NCI-H510A treated with DMSO at 0.1 percent for 48 hours (cell line): ENCODE results near the gene C17orf114.

ENCODE experiments used
- DNase-seq: peaks from one replicate; lab custom pipeline; 2025; lab: John Stamatoyannopoulos, UW

C17orf114 gene

DNA sequence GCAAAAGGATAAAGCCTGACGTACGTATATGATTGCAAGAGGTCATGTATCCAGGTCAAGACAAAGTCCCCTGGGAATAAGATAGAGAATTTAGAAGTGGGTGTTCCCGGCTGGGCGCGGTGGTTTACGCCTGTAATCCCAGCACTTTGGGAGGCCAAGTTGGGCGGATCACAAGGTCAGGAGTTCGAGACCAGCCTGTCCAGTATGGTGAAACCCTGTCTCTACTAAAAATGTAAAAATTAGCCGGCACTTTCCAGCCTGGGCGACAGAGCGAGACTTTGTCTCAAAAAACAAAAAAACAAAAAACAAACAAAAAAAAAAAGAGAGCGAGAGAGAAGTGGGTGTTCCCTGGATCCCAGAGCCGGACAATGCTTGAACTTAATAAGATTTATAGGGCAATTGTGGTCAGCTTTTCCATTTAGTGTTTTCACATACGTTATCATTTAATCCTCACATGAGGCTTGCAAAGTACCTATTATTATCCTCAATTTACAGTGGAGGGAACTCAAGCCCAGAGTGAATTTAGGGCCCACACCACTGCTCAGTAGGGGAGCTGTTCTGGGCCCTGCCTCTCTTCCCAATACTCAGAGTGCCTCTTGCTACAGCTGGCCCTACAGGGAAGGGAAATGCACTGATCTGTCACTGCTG is 13.8 kb downstream of the C17orf114 start:
- DNase-seq = no peak

DNA sequence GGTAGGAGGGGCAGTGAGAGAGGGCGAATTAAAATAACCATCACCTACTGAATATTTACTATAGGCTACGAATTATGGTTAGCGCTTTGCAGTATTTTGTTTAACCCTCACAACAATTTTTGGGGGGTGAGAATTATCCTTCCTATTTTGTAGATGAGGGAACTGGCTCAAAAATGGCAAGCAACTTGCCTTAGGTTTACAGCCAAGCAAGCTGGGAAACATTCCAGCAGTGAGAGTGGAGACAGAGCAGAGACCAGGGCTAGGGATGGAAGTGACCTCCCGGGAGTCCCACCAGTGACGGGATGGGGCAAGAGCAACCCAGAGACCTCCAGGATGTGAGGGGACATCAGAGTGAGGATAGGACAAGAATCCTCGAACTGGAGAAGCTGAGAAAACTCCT is 15.6 kb downstream of the C17orf114 start:
- no peak for DNase-seq

DNA sequence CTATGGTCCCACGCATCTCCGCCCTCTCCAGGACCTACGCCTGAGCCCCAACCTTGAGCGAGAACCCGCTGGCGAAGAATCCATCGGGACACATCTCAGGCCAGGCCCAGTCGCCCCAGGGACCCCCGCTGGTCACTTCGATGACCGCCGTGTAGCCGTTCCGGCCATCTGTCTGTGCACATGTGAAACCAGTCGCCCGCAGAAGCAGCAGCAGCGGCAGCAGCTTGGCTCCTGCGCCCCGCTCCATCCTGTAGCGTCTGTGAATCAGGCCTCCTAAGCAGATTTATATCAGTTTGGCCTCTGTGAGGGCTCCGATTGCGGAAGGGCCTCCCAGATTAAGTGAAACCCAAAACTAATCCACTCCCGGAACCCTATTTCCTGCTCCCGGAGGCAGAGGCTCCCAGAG is 16.0 kb downstream of the C17orf114 start, which contains the start of gene VMO1:
Gene VMO1 (minus strand): TSS at position 259 of the 406 bp plus-strand sequence. CDS start 12 bp downstream, at position 247.
- DNase-seq = no peak

DNA sequence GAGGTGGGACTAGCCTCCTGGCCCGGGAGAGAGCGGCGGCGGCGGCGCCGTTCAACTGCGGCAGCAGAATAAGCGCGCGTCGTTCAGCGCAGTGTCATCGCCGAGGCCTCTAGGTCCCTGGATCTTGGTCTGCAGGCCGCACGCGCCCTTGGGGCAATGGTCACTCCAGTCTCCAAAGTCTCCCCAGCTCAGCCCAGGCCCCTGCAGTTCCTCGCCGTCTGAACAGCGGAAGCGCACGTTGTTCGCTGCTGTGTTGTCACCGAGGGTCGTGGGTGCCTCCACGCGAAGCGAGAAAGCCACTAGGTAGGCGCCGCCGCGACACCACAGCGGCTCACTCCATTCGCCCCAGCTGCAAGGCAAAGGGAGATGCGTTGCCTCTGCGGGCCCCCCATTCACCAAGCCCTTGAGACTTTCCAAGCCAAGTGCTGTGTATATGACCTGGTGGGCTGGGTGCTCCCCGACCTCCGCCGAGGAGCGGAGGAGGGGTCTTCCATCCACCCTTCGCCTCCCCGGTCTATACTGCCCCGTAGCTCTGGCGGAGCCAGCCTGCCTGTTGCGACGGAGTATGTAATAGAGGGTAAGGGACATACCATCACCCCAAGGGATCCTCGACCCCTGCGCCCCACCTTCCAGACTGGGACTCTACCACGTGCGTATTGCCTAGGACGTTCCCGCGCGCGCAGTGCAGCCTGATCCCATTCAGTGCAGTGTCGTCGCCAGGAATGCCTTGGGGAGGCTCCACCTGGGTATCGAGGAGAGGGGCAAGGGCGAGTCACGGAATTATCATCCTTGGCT is 16.6 kb downstream of the C17orf114 start:
- no peak for DNase-seq

DNA sequence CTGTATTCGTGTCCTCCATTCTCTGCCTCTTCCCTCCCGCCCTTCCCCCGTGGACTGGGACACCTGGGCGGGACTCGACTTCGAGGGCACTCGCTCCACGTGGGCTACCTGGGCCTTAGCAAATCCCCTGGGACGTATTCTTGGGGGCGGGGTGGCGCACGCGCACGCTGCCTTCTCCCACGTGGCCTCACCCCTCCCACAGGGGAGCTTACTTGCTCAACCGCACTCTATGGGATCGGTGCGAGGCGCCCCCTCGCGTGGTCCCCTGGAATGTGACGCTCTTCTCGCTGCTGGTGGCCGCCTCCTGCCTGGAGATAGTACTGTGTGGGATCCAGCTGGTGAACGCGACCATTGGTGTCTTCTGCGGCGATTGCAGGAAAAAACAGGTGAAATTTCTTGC is 19.5 kb downstream of the C17orf114 start:
- peak; percentile 4 for DNase-seq

DNA sequence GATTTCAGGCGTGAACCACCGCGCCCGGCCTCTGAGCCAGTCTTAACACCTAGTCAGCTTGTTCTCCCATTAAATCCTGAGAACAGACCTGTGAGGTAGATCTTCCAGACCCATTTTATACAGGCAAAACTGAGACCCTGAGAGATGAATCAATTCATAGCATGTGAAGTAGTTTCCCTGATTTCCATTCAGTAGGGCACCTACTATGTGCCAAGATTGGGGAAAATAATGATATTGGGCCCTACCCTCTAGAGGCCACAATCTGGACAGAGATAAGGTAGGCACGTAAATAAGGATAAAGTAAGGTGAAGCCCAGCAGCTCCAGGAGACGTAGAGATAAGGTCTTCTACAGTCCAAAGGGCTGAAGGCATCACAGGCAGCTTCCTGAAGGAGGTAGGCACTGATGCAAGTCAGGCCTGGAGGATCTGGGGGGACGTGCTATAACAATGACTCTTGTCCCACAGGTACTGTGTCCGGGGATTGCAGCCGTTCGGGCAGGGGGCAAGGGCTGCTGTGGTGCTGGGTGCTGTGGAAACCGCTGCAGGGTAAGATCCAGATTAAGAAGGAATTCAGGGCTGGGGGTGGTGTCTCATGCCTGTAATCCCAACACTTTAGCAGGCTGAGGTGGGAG is 21.7 kb downstream of the C17orf114 start:
- no peak for DNase-seq

DNA sequence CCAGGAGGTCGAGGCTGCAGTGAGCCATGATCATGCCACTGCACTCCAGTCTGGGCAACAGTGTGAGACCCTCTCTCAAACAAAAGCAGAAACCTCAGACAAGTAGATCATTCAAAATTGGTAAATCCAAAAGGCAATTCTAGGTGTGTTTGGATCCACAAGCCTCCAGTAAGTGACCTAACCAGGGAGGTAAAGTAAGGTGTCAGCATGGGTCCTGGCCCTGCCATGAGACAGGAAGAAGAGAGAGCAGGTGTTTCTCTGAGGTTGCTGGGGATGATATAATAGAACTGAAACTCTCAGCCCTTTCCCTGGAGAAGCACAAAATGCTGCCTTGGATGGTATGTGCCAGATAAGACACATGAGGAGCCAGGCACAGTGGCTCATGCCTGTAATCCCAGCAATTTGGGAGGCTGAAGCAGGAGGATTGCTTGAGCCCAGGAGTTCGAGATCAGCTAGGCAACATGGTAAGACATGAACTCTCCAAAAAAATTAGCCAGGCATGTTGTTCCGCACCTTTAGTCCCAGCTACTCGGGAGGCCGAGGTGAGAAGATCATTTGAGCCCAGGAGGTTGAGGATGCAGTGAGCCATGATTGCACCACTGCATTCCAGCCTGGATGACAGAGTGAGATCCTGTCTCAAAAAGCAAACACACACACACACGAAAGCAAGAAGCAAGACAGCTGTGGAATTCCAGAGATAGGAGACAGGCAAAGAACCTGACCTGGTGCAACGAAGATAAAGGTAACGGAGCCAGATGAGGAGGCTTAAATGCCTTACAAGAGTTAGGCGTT is 24.0 kb downstream of the C17orf114 start:
- no peak for DNase-seq

DNA sequence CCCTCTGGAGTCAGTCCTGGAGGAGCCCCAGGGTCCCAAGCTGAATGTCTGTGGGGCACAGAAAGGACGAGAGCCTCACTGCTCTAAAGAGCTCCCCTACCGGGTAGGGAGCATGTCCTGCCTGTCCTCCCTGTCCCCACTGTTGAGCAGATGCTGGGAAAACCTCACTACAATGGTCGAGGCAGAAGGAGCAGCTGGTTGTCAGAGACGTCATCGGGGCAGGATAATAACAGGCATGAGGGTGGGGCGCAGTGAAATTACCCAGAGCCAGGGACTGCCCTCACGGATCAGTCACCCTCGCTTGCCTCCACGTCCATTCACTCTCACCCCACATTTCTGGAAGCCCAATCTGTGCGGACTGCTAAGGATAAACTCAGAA is 29.9 kb downstream of the C17orf114 start:
- DNase-seq = no peak

DNA sequence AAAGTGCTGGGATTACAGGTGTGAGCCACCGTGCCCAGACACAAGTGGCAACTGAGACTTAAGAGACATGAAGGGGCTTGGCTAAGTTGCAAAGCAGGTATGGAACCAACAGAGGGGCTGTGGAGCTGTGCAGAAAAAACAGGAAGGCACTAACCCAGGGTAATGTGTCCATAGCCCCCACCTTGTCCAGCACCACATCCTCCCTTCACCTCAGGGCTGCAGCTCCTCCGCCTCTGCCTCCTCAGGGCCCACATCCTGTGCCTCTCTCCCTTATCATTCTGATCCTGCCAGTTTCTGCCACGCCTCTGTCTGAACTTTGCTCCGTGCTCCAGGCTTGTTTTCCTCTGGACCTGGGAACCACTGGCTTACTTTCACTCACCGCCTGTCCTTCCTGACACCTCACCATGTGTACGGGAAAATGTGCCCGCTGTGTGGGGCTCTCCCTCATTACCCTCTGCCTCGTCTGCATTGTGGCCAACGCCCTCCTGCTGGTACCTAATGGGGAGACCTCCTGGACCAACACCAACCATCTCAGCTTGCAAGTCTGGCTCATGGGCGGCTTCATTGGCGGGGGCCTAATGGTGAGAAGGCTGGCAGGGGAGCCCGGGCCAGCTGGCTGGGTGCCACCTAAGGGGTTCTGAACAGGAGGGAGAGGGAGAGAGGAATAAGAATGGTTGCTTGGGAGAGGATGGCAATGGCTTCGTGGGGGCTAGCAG is 30.5 kb downstream of the C17orf114 start, which contains the start of gene TM4SF5:
Gene TM4SF5 (plus strand): TSS at position 368 of the 716 bp plus-strand sequence. CDS start 37 bp downstream, at position 405.
- no peak for DNase-seq

DNA sequence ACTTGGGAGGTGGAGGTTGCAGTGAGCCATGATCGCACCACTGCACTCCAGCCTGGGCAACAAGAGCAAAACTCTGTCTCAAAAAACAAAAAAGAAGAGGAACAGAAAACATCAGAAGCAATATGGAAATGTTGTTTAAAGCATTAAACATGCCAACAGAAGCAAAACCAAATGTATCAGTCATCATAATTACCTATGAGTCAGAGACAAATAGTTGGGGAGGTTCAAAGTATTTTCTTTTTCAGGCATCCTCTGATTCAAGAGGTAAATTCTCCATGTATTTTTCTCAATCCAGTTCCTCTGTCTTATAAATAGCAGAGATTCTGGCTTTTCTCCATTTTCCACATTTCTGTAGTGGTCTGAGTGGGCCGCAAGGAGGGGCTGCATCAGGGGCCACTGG is 32.5 kb downstream of the C17orf114 start:
- DNase-seq = no peak

DNA sequence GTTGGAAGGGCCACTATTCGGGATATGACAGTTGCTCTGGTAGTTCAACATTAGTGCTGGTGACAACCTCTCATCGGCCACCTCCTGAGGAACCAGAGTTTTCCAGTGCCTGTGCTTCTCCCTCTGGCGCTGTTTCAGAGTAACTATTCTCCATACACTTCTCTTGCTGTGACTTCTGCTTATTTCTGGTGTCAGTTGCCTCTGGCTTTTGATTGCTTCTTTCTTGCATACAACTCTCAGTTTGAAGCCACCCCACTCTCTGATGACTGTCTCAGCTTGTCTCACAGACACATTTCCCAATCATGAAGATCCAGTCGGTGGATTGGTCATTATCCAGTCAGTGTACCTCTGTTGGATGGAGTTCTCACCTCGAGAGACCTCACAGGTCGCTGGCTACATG is 33.8 kb downstream of the C17orf114 start:
- no peak for DNase-seq

DNA sequence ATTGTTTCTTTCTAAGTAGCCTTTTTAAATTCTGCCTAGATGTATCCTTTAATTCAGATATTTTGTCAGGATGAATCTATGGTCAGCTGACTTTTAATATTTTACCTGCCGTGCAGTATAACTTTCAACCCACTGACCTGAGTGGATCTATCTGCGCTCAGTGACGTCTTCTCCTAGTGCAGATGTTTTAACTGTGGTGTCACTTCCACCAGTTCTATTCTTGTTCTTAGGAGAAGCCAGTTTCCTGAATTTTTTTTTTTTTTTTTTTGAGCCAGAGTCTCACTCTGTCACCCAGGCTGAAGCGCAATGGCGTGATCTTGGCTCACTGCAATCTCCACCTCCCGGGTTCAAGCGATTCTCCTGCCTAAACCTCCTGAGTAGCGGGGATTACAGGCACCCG is 35.4 kb downstream of the C17orf114 start:
- no peak for DNase-seq

DNA sequence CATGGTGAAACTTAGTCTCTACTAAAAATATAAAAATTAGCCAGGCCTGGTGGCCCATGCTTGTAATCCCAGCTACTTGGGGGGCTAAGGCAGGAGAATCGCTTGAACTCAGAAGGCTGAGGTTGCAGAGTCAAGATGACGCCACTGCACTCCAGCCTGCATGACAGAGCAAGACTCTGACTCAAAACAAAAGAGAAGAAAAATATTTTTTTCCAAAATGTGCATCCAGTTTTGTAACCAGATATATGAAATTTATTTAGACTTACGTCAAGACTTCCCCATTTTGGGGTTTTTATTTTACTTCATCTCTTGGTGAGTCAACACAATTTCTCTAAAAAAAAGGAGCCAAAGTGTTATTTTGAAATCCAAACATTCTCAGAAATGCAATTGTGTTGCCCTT is 35.9 kb downstream of the C17orf114 start:
- DNase-seq = no peak

DNA sequence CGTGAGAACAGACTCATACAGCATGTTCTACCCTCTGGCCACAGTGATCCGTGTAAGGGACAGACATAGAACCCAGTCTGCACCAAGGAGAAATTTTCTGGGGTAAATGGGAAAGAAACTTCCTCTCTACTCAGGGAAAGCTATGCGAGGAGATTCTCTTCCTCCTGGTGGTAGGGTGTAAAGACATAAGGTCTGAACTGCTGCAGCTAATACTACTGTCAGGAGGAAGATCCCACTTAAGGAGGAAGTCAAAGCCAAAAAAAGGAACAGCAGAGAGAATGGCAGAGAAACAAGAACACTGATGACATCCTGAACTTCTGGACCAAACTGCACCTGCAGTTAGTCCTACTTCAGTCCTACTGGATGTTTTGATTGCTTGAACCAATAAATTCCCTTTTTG is 37.5 kb downstream of the C17orf114 start:
- no peak for DNase-seq

DNA sequence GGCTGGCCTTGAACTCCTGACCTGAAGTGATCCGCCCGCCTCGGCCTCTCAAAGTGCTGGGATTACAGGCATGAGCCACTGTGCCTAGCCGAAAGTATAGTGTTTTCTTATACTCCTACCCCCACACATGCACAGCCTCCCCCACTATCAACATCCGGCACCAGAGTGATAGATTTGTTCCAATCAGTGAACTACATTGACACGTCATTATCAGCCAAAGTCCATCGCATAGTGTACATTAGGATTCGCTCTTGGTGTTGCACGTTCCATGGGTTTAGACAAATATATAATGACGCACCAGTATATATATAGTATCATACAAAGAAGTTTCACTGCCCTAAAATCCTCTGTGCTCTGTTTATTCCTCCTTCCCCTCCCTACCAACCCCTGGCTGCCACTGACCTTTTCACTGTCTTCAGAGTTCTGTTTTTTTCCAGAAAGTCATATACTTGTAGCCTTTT is 42.3 kb downstream of the C17orf114 start:
- no peak for DNase-seq

DNA sequence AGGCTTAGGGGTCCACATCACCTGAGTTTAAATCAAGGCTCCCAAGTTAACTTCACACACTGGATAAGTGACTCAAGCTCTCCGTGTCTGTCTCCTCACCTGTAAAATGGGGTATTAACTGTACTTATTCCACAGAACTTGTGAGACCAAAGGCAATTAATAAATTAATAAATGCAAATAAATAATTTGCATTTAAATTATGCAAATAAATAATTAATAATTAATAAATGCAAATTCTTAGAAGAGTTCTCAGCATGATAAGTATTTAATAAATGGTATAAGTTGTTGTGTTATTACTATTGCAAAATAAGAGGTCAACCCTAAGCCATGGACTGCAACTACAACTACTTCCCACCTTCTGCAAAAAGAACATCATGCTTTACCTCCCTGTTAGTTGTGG is 48.7 kb downstream of the C17orf114 start:
- no peak for DNase-seq

DNA sequence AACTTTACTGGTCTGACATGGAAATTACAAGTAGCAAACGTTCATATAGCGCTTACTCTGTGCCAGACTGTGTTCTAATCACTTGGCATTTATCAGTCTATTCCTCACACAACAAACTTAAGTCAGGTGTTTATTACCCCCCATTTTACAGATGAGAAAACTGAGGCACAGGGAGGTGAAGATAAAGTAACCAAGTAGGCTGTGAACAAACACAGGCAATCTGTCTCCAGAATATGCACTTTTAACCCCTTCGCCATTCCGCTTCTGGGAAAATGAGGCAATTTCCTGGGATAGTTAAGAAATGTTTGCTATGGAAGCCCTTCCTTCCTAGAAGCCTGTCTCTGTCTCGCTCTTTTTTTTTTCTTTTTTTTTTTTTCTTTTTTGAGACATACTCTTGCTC is 50.2 kb downstream of the C17orf114 start:
- no peak for DNase-seq
